HepG2 (cell line): Measurements from ENCODE around the gene ROS1. TPM values are rescaled to one million over a fixed set of nuclear protein-coding genes. Genes with fewer than 3 reads are reported as not detected.

Experiments used
- ATAC-seq: fragments of 200-7000 bp; cut with Tn5 transposase; 3 replicates; pipeline ENCODE4 v1.9.1; 2020; ENCODE audit warnings: mild to moderate bottlenecking, moderate library complexity
- BruUV-seq: library from RNA; stranded (reverse); fragments of 400-500 nt; replicated peaks from 2 replicates; lab custom pipeline; 2021; lab: Mats Ljungman, UMichigan
- CTCF ChIA-PET: fragments of 300-600 bp; formaldehyde crosslinking; extraction: SDS; loops from one replicate; lab custom pipeline; 2021; ENCODE audit warnings: low total read pairs, inconsistent platforms, low intra/inter-chr PET ratio; lab: Yijun Ruan, JAX
- POLR2A ChIA-PET: fragments of 350-600 bp; sonication (Branson Sonifier 250); formaldehyde crosslinking; loops from one replicate; lab custom pipeline; 2020; ENCODE audit warnings: antibody characterized with exemption, inconsistent platforms; lab: Yijun Ruan, JAX
- DNase-seq: peaks from one replicate; pipeline ENCODE4 v3.0.0-alpha.2; 2015; ENCODE audit warnings: low spot score
- FAIRE-seq: peaks from 3 replicates; lab custom pipeline; 2011; peaks lifted over from hg19 to GRCh38; lab: Jason Lieb, UNC
- H2AFZ ChIP-seq: one replicate; pipeline ENCODE4 v1.6.1; 2011; ENCODE audit warnings: low read length, inconsistent platforms
- H3K27ac ChIP-seq: fragments of 300-600 bp; 3 replicates; pipeline ENCODE4 v1.8.0; 2011; ENCODE audit warnings: mixed run types, mild to moderate bottlenecking, mixed read lengths, low read length, inconsistent platforms; ENCODE audit not compliant: insufficient read depth; ENCODE audit errors: extremely low read length
- H3K27me3 ChIP-seq, 2 experiments: fragments of 200-600 bp in 1 of 2; 2 replicates in 1 of 2; 3 replicates in 1 of 2; pipeline versions ENCODE4 v1.6.0 to v1.8.0; 2011; ENCODE audit warnings: low read length in 2 of 2, mild to moderate bottlenecking in 2 of 2, moderate library complexity in 2 of 2, inconsistent platforms in 1 of 2; ENCODE audit not compliant: insufficient read depth in 2 of 2, control insufficient read depth in 1 of 2
- H3K36me3 ChIP-seq, 2 experiments: fragments of 200-600 bp in 1 of 2; replicated peaks in 1 of 2; 2 replicates in 1 of 2; 3 replicates in 1 of 2; pipeline versions ENCODE4 v1.5.1 to v1.8.0; 2011; ENCODE audit warnings: low read length in 2 of 2, inconsistent platforms in 1 of 2; ENCODE audit not compliant: insufficient read depth in 2 of 2, control insufficient read depth in 1 of 2
- H3K4me1 ChIP-seq: 2 replicates; pipeline ENCODE4 v1.5.1; 2012; ENCODE audit warnings: low read length, inconsistent platforms; ENCODE audit not compliant: insufficient read depth
- H3K4me2 ChIP-seq: 2 replicates; pipeline ENCODE4 v1.6.0; 2011; ENCODE audit warnings: low read depth, low read length, inconsistent platforms
- H3K4me3 ChIP-seq, 3 experiments: fragments of 200-600 bp in 1 of 3; sonication (generic), shearing (Covaris generic) in 1 of 3; replicated peaks in 1 of 3; 2 replicates each; pipeline ENCODE4 v1.5.1; 2011 to 2016; ENCODE audit warnings: low read length in 3 of 3, inconsistent platforms in 2 of 3, low read depth in 2 of 3, mild to moderate bottlenecking in 2 of 3, control low read depth in 1 of 3, mixed read lengths in 1 of 3; ENCODE audit not compliant: insufficient read depth in 1 of 3
- H3K79me2 ChIP-seq: one replicate; pipeline ENCODE4 v1.6.1; 2011; ENCODE audit warnings: low read length, inconsistent platforms; ENCODE audit not compliant: insufficient read depth
- H3K9ac ChIP-seq: 2 replicates; pipeline ENCODE4 v1.6.0; 2011; ENCODE audit warnings: mild to moderate bottlenecking, low read depth, low read length, inconsistent platforms; ENCODE audit not compliant: insufficient read depth
- H3K9me3 ChIP-seq: 2 replicates; pipeline ENCODE4 v1.5.1; 2012; ENCODE audit warnings: mild to moderate bottlenecking, low read length
- H4K20me1 ChIP-seq: 2 replicates; pipeline ENCODE4 v1.6.0; 2011; ENCODE audit warnings: inconsistent platforms, mild to moderate bottlenecking, low read length, moderate library complexity; ENCODE audit not compliant: insufficient read depth
- ARNT2 ChIP-seq: sonication (generic); formaldehyde crosslinking; IDR thresholded peaks from 2 replicates; pipeline ENCODE4 v1.8.0; 2022; ENCODE audit warnings: mild to moderate bottlenecking, low read depth, missing genetic modification reagents, moderate library complexity
- ATF6 ChIP-seq: sonication (generic); formaldehyde crosslinking; conservative IDR thresholded peaks from 2 replicates; pipeline ENCODE4 v1.4.0; 2020; ENCODE audit warnings: missing genetic modification reagents
- ATRX ChIP-seq: sonication (generic); formaldehyde crosslinking; IDR thresholded peaks from 2 replicates; pipeline ENCODE4 v1.4.0; 2020; ENCODE audit warnings: missing genetic modification reagents, borderline replicate concordance
- CREB1 ChIP-seq, 2 experiments: fragments of 450-650 bp in 1 of 2; IDR thresholded peaks; 2 replicates each; pipeline ENCODE4 v1.6.1; 2016 to 2017; ENCODE audit warnings: control low read depth in 1 of 2, mild to moderate bottlenecking in 1 of 2, missing compliant biosample characterization in 1 of 2, missing genetic modification characterization in 1 of 2
- EED ChIP-seq: sonication (generic); formaldehyde crosslinking; IDR thresholded peaks from 2 replicates; pipeline ENCODE4 v1.5.0; 2020; ENCODE audit warnings: mild to moderate bottlenecking, missing genetic modification reagents
- IKZF4 ChIP-seq: sonication (generic); formaldehyde crosslinking; IDR thresholded peaks from 2 replicates; pipeline ENCODE4 v1.5.1; 2020; ENCODE audit warnings: borderline replicate concordance, mild to moderate bottlenecking, low read depth, missing genetic modification reagents; ENCODE audit errors: not compliant biosample characterization
- MXI1 ChIP-seq: IDR thresholded peaks from 3 replicates; pipeline ENCODE4 v1.6.1; 2012; ENCODE audit warnings: low read depth, low read length, inconsistent platforms, borderline replicate concordance
- NFKB2 ChIP-seq: sonication (generic); formaldehyde crosslinking; IDR thresholded peaks from 2 replicates; pipeline ENCODE4 v1.4.0; 2020; ENCODE audit warnings: missing genetic modification reagents, borderline replicate concordance
- RXRA ChIP-seq: sonication (generic); formaldehyde crosslinking; IDR thresholded peaks from 2 replicates; pipeline ENCODE4 v1.5.1; 2020; ENCODE audit warnings: missing genetic modification reagents
- SCMH1 ChIP-seq: sonication (generic); formaldehyde crosslinking; IDR thresholded peaks from 2 replicates; pipeline ENCODE4 v1.9.0; 2021; ENCODE audit warnings: missing genetic modification reagents, mild to moderate bottlenecking, borderline replicate concordance
- SMC3 ChIP-seq: IDR thresholded peaks from 2 replicates; pipeline ENCODE4 v1.6.1; 2011; ENCODE audit warnings: low read length, improper control_type of control experiment
- TCF12 ChIP-seq, 2 experiments: fragments of 450-650 bp in 1 of 2; sonication (generic) in 1 of 2; formaldehyde crosslinking in 1 of 2; IDR thresholded peaks; 2 replicates each; pipeline versions ENCODE4 v1.6.1 to v1.8.0; 2017 to 2022; ENCODE audit warnings: antibody characterized with exemption in 1 of 2, mild to moderate bottlenecking in 1 of 2, missing genetic modification reagents in 1 of 2, moderate library complexity in 1 of 2
- TEF ChIP-seq: sonication (generic); formaldehyde crosslinking; IDR thresholded peaks from 2 replicates; pipeline ENCODE4 v1.5.0; 2020; ENCODE audit warnings: missing genetic modification reagents
- TOPORS ChIP-seq: sonication (generic); formaldehyde crosslinking; IDR thresholded peaks from 2 replicates; pipeline ENCODE4 v1.8.0; 2023; ENCODE audit warnings: mild to moderate bottlenecking, missing genetic modification reagents
- ZKSCAN5 ChIP-seq: sonication (generic); formaldehyde crosslinking; IDR thresholded peaks from 2 replicates; pipeline ENCODE4 v1.5.1; 2020; ENCODE audit warnings: mild to moderate bottlenecking, missing genetic modification reagents
- ZNF12 ChIP-seq: sonication (generic); formaldehyde crosslinking; IDR thresholded peaks from 2 replicates; pipeline ENCODE4 v1.5.0; 2020; ENCODE audit warnings: missing genetic modification reagents
- ZNF563 ChIP-seq: sonication (generic); formaldehyde crosslinking; IDR thresholded peaks from 2 replicates; pipeline ENCODE4 v1.8.0; 2022; ENCODE audit warnings: mild to moderate bottlenecking, moderate library complexity, missing genetic modification reagents
- ZNF605 ChIP-seq: sonication (generic); formaldehyde crosslinking; IDR thresholded peaks from 2 replicates; pipeline ENCODE4 v1.8.0; 2022; ENCODE audit warnings: mild to moderate bottlenecking, missing genetic modification reagents
- WGBS: methylation state at CpG from one replicate; pipeline ENCODE4 v1.1.6; 2017; ENCODE audit warnings: low lambda C conversion rate; 5-methylcytosine and 5-hydroxymethylcytosine counted together
- in situ Hi-C: cut with HindIII; loops from 2 replicates; pipeline ENCODE4 v1.10.0; 2017; ENCODE audit warnings: low pct_unique_long_range_greater_than_20kb; ENCODE audit not compliant: extremely low pct_ligation_motif_present
- intact Hi-C: fragments of 100-400 bp; cut with micrococcal nuclease; formaldehyde crosslinking; loops from one replicate; pipeline ENCODE4 v1.10.0; 2022; ENCODE audit not compliant: unreplicated experiment
- polyA plus RNA-seq, 8 experiments: library from polyadenylated mRNA; depleted of rRNA in 3 of 8; stranded (reverse) in 7 of 8; unstranded in 1 of 8; fragments of >200 nt; fragmentation: Illumina TruSeq in 4 of 8; extraction: Trizol in 4 of 8; gene quantifications; 2 replicates each; pipeline versions ENCODE4 v1.2.1 to v1.2.3, GENCODE V29; 2011 to 2016; ENCODE audit warnings: low read depth in 4 of 8, missing spikeins in 1 of 8, mixed read lengths in 1 of 8; ENCODE audit not compliant: insufficient read depth in 1 of 8
- total RNA-seq, 5 experiments: library from RNA; depleted of rRNA; stranded (reverse); fragments of >200 nt; fragmentation: Illumina TruSeq; extraction: Trizol; gene quantifications; 2 replicates each; pipeline ENCODE4 v1.2.3, GENCODE V29; 2016; ENCODE audit warnings: low read depth in 1 of 5
- TF ChIP-seq, protein P1 (sequence below): IDR thresholded peaks from 2 replicates; pipeline ENCODE4 v1.6.1; 2016

ROS1 gene
- total and polyA plus RNA-seq, 2 of the 13 experiments (the other 11 are each of a cell fraction or from before 2014, with no cell fraction given) = not detected

DNA sequence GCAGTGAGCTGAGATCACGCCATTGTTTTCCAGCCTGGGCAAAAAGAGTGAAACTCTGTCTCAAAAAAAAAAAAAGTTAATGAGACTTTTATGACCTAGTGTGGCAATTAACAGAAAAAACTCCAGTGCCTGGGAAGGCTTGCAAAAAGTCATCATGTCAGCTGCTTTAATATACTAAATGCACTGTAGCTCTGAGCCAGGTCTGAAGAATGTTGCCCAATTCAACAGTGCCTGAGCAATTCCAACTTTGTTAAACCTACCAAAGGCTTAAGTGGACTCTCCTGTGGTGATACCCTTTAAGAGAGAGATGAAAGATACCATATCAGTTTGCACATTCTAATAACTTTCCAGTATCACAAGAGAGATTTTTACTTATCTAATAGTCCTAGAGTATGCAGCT lies 6.5 kb upstream of the ROS1 start:
- BruUV-seq = no TSS peak
- in situ Hi-C loops = no loop called here
- DNase-seq = no peak

DNA sequence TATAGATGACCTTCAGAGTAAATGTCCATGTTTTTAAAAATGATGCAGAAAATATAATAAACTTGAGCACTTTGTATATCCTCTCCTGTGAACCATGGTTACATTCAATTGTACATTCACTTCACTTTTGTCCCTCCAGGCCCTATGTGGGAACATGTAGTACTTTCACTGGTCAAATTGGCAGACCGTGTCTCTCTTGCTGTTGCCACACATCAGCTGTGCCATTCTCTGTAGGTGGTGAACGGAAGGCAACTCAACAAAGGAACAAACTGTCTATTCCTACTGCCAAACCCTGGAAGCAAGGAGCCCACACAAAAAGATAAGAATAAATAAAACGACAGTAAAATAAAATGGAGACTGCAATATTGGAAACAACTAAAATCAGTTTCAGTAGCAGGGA lies 2.0 kb downstream of the ROS1 start:
- Histone ChIP-seq H3K27ac (no peak overlapping the region), H4K20me1 (no peaks in the 10 kb centered on the region)
- TF ChIP-seq MXI1 (no peak), ZKSCAN5 (CRISPR knock-in tag) (no peak), ZNF605 (CRISPR knock-in tag) (no peak), ZNF12 (CRISPR knock-in tag) (no peak), EED (CRISPR knock-in tag) (no peak), SMC3 (no peak), ATF6 (no peak), RXRA (CRISPR knock-in tag) (no peak), ATRX (CRISPR knock-in tag) (no peak), CREB1 (IDR thresholded peaks at IDR 0.05) (no peak), CREB1 (CRISPR knock-in tag; IDR thresholded peaks at IDR 0.05) (no peak), TOPORS (CRISPR knock-in tag) (no peak), IKZF4 (no peak), TCF12 (IDR thresholded peaks at IDR 0.05) (no peak), TCF12 (CRISPR knock-in tag; IDR thresholded peaks at IDR 0.05) (no peak)
- TF ChIP-seq, protein P1, sequence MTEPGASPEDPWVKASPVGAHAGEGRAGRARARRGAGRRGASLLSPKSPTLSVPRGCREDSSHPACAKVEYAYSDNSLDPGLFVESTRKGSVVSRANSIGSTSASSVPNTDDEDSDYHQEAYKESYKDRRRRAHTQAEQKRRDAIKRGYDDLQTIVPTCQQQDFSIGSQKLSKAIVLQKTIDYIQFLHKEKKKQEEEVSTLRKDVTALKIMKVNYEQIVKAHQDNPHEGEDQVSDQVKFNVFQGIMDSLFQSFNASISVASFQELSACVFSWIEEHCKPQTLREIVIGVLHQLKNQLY (CRISPR knock-in tag) = no peak

More for the DNA sequence above, 6.5 kb upstream of the ROS1 start:
- CTCF ChIA-PET = no interaction called here
- no peak for TF ChIP-seq TEF (CRISPR knock-in tag)
- no peak for TF ChIP-seq ARNT2 (CRISPR knock-in tag)
- no peak for TF ChIP-seq NFKB2 (CRISPR knock-in tag)
- no peak for TF ChIP-seq ZNF563
- no peak for TF ChIP-seq SCMH1 (CRISPR knock-in tag)
- TF ChIP-seq, all 625 proteins: peak for 0
- H3K4me2 ChIP-seq = no peak overlapping the region
- 24% methylated on average over 1 of the region's 1 CpG for WGBS
- no peak for FAIRE-seq
- H3K79me2 ChIP-seq = no peaks in the 10 kb centered on the region
- intact Hi-C loops = no loop called here
- no peak overlapping the region for H3K9ac ChIP-seq
- POLR2A ChIA-PET = no interaction called here
- no peaks in the 10 kb centered on the region for H4K20me1 ChIP-seq
- no peak overlapping the region for H3K27ac ChIP-seq
- H3K4me1 ChIP-seq = no peaks in the 10 kb centered on the region
- H2AFZ ChIP-seq = no peak overlapping the region
- ATAC-seq = no peak
- no peaks in the 10 kb centered on the region for H3K27me3 ChIP-seq
- H3K9me3 ChIP-seq = no peaks in the 10 kb centered on the region
- H3K4me3 ChIP-seq = no peak overlapping the region
- no peaks in the 10 kb centered on the region for H3K36me3 ChIP-seq

More for the DNA sequence above, 2.0 kb downstream of the ROS1 start:
- no TSS peak for BruUV-seq
- in situ Hi-C loops = no loop called here
- DNase-seq (no peak), ATAC-seq (no peak), FAIRE-seq (no peak)
- H3K4me1 ChIP-seq = no peaks in the 10 kb centered on the region
- intact Hi-C loops = no loop called here
- no peaks in the 10 kb centered on the region for H3K79me2 ChIP-seq
- WGBS = 36% methylated on average over 3 of the region's 3 CpGs
- POLR2A ChIA-PET = no interaction called here
- H3K4me2 ChIP-seq = no peak overlapping the region
- H3K36me3 ChIP-seq = no peaks in the 10 kb centered on the region
- no peaks in the 10 kb centered on the region for H3K9me3 ChIP-seq
- H2AFZ ChIP-seq = no peak overlapping the region
- CTCF ChIA-PET = no interaction called here
- no peaks in the 10 kb centered on the region; a peak in 1 of 5 replicates for H3K27me3 ChIP-seq
- no peak overlapping the region for H3K4me3 ChIP-seq
- no peak overlapping the region for H3K9ac ChIP-seq
